Skeletal muscle tissue (tissue), 4 donors: Measurements from ENCODE around the gene SGPP2. TPM values are rescaled to one million over a fixed set of nuclear protein-coding genes. Genes with fewer than 3 reads are reported as not detected.

Source experiments
- H3K27ac ChIP-seq: one replicate; pipeline ENCODE4 v1.7.0; 2013; ENCODE audit warnings: mild to moderate bottlenecking, low read depth, low read length, inconsistent platforms
- H3K27me3 ChIP-seq, 3 donors: one replicate each; pipeline ENCODE4 v1.7.0; 2013; ENCODE audit warnings: low read length in 3 of 3; ENCODE audit not compliant: control insufficient read depth in 3 of 3, insufficient read depth in 3 of 3
- H3K36me3 ChIP-seq, 3 donors: one replicate each; pipeline ENCODE4 v1.7.0; 2013; ENCODE audit warnings: low read length in 3 of 3; ENCODE audit not compliant: control insufficient read depth in 3 of 3, insufficient read depth in 3 of 3
- H3K4me1 ChIP-seq, 3 donors: one replicate each; pipeline ENCODE4 v1.7.0; 2013; ENCODE audit warnings: low read length in 3 of 3, mild to moderate bottlenecking in 3 of 3; ENCODE audit not compliant: control insufficient read depth in 3 of 3, insufficient read depth in 3 of 3
- H3K4me3 ChIP-seq, 3 donors: one replicate each; pipeline ENCODE4 v1.7.0; 2013; ENCODE audit warnings: low read length in 3 of 3
- H3K9ac ChIP-seq, 3 donors: one replicate each; pipeline ENCODE4 v1.7.0; 2013; ENCODE audit warnings: low read length in 3 of 3, mild to moderate bottlenecking in 3 of 3, moderate library complexity in 2 of 3, low read depth in 1 of 3
- H3K9me3 ChIP-seq, 3 donors: one replicate each; pipeline ENCODE4 v1.7.0; 2013; ENCODE audit warnings: low read length in 3 of 3; ENCODE audit not compliant: control insufficient read depth in 3 of 3
- total RNA-seq: library from RNA; depleted of rRNA; stranded (reverse); fragments of >200 nt; gene quantifications from one replicate; pipeline ENCODE4 v1.2.3, GENCODE V29; 2014
- donor health status: Osteomylitis.

Gene SGPP2
- total RNA-seq, 1 donor from 2014 or later = not detected

DNA sequence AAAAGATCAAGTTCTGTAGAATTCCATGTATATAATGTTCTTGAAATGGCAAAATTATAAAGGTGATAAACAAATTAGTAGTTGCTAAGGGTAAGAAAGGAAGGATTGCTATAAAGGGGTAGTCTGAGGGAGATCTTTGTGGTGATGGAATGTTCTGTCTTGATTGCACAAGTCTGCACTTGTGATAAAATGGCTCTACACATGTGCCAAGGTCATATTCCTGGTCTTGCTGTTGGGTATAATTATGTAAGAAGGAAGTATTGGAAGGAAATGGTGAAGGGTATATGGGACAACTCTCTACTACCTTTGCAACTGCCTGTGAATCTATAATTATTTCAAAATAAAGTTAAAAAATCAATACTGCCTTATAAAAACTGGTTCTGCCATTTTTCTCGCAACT is 15.3 kb downstream of the SGPP2 start:
- H3K9me3 ChIP-seq = no peaks in the 10 kb centered on the region
- no peaks in the 10 kb centered on the region for H3K27me3 ChIP-seq
- H3K4me1 ChIP-seq = no peaks in the 10 kb centered on the region
- no peaks in the 10 kb centered on the region for H3K36me3 ChIP-seq
- no peak overlapping the region for H3K9ac ChIP-seq
- no peak overlapping the region for H3K4me3 ChIP-seq
- H3K27ac ChIP-seq = no peak overlapping the region

- no peaks in the 10 kb centered on the region for H3K27me3 ChIP-seq
- no peak overlapping the region for H3K27ac ChIP-seq
- no peaks in the 10 kb centered on the region for H3K9me3 ChIP-seq
- no peaks in the 10 kb centered on the region for H3K36me3 ChIP-seq
- no peak overlapping the region for H3K9ac ChIP-seq
- H3K4me3 ChIP-seq = no peak overlapping the region
- H3K4me1 ChIP-seq = no peaks in the 10 kb centered on the region
These were observed 16.5 kb downstream of the SGPP2 start for GRCh38 chr2:222440673-222441422.

DNA sequence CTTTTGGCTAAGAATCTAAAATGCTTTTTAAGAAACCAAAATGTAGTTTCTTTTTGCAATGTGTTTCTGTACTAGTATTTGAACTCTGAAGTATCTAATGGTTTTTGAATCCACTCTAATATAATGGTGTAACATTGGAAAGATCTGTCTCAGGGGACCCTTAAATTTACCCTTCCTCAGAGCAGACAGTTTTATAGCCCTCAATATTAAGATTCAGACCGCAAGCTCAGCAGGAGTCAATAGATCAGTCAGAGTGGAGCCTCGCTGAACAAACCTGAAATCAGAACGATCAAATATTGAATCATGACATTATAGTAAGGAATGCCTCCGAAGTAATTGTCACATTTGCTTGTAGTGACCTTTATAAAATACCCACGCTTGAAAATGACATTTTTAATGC is 18.3 kb downstream of the SGPP2 start:
- H3K4me1 ChIP-seq = no peaks in the 10 kb centered on the region
- no peaks in the 10 kb centered on the region for H3K36me3 ChIP-seq
- H3K4me3 ChIP-seq = no peak overlapping the region
- H3K27me3 ChIP-seq = no peaks in the 10 kb centered on the region
- no peak overlapping the region for H3K9ac ChIP-seq
- H3K27ac ChIP-seq = no peak overlapping the region
- H3K9me3 ChIP-seq = no peaks in the 10 kb centered on the region

DNA sequence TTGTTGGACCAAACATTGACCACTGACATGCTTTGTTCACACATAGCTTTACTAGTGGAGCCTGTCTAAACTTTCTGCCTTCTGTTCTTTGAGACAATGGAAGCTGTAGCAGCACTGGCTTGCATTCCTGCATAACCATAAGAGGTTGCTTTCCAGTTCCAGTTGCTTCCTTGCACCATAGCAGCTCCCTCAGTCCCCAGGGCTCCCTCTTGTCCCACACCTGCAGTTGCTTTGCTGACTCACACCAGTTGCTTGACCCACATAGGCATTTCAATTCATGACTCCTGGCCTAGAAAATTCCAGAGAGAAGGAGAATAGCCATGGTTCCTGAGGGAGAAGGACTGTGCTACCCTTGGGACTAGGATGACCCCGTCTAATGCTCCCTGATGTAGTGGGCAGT is 20.9 kb downstream of the SGPP2 start:
- Histone ChIP-seq H3K4me3 (no peak overlapping the region), H3K27ac (no peak overlapping the region), H3K9me3 (no peaks in the 10 kb centered on the region), H3K4me1 (peaks cover 0 to 3% (median 0%) of the 10 kb centered on the region in 3 donors), H3K9ac (no peak overlapping the region), H3K36me3 (no peaks in the 10 kb centered on the region), H3K27me3 (peaks cover 0 to 6% (median 2%) of the 10 kb centered on the region in 3 donors)

DNA sequence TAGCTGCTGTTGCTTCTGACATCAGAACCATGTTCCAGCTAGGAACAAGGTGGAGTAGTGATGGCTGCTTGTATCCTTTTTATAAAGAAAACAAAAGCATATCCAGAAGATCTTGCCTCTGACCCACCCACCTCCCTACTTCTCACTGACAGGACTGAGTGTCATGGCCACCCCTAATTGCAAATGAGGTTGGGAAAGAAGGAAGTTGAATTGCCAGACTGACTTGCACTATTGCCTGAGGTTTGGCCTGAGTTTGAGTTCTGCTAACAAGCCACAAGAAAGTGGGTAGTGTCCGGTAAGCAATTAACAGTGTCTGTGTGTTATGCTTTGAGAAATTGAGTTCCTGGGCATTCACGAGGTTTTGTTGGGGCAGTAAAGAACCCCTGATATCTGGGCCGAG is 22.8 kb downstream of the SGPP2 start:
- Histone ChIP-seq H3K27me3 (peaks cover 0 to 7% (median 4%) of the 10 kb centered on the region in 3 donors), H3K27ac (no peak overlapping the region), H3K4me3 (no peak overlapping the region)

DNA sequence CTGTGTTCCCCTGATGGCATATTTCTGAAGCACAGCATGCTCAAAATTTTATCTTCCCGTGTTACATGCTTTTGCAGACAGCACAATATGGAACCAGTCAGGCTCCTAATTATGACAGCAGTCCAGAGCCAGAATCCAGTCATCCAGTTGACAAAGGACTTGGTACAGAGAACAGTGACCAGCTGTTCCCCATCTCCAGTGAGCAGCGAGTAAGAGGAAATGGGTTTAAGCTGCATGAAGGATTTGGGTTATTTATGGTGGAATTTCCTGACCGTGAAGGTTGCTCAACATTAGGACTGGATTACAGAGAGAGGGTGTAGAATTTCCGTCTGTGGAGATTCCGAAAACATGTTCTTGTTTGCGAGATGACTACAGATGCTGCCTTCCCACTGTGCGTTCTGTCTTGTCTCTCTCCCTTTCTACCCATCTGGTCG is 24.4 kb downstream of the SGPP2 start:
- H3K4me1 ChIP-seq = peaks cover 0 to 3% (median 0%) of the 10 kb centered on the region in 3 donors
- H3K27me3 ChIP-seq = peaks cover 0 to 7% (median 4%) of the 10 kb centered on the region in 3 donors
- no peaks in the 10 kb centered on the region for H3K9me3 ChIP-seq
- no peaks in the 10 kb centered on the region for H3K36me3 ChIP-seq
- no peak overlapping the region for H3K4me3 ChIP-seq
- H3K9ac ChIP-seq = no peak overlapping the region
- no peak overlapping the region for H3K27ac ChIP-seq

More for the DNA sequence above, 22.8 kb downstream of the SGPP2 start:
- Histone ChIP-seq H3K36me3 (no peaks in the 10 kb centered on the region), H3K4me1 (peaks cover 0 to 3% (median 0%) of the 10 kb centered on the region in 3 donors), H3K9ac (no peak overlapping the region), H3K9me3 (no peaks in the 10 kb centered on the region)

DNA sequence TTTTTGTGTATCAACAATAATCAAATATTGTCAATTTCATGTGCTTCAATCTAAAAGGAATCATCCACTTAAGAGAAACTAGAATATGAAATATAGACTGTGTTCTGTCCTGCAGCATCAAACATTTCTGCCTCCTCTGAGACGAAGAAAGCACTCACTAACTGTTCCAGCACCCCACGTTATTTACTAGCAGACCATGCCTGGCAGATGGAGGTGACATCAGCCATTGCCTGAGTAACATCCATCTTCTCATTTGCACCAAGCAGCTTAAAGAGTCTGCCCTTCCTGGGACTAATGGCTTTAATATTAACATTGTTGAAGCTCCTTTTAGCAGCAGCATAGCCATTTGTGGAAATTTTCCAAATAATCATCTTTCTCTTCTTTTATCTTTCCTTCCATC is 25.7 kb downstream of the SGPP2 start:
- no peak overlapping the region for H3K9ac ChIP-seq
- H3K4me3 ChIP-seq = no peak overlapping the region
- H3K27ac ChIP-seq = no peak overlapping the region
- peaks cover 0 to 7% (median 4%) of the 10 kb centered on the region in 3 donors for H3K27me3 ChIP-seq
- no peaks in the 10 kb centered on the region for H3K9me3 ChIP-seq
- no peaks in the 10 kb centered on the region for H3K36me3 ChIP-seq
- H3K4me1 ChIP-seq = peaks cover 0 to 3% (median 0%) of the 10 kb centered on the region in 3 donors

DNA sequence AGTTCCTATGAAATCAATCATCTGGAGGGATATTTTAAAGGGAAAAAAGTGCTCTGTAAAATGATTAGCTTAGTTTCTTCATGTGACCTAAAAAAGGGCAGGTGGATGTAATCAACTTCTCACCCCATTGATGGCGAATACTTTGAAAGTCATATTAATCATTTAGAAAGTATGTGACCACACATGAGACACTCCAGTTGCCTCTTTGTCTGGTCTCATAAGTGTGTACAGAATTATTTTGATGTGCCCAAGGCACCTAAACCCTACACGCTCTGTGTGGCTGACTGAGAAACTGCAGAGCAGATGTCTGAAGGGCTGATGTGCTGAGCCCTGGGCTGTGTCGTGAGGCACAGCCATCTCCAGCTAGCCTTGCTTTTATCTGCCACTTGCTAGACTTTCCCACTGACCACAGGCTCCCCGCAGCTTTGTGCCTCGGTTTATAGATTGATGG is 26.9 kb downstream of the SGPP2 start:
- Histone ChIP-seq H3K9ac (no peak overlapping the region), H3K27ac (no peak overlapping the region), H3K9me3 (no peaks in the 10 kb centered on the region), H3K36me3 (no peaks in the 10 kb centered on the region), H3K27me3 (peaks cover 0 to 10% (median 4%) of the 10 kb centered on the region in 3 donors), H3K4me1 (peaks cover 0 to 3% (median 0%) of the 10 kb centered on the region in 3 donors), H3K4me3 (no peak overlapping the region)

- H3K27ac ChIP-seq = no peak overlapping the region
- H3K27me3 ChIP-seq = peaks cover 0 to 10% (median 4%) of the 10 kb centered on the region in 3 donors
- no peaks in the 10 kb centered on the region for H3K36me3 ChIP-seq
- no peaks in the 10 kb centered on the region for H3K9me3 ChIP-seq
- H3K4me1 ChIP-seq = peaks cover 0 to 3% (median 0%) of the 10 kb centered on the region in 3 donors
- no peak overlapping the region for H3K9ac ChIP-seq
- H3K4me3 ChIP-seq = no peak overlapping the region
These were observed 28.1 kb downstream of the SGPP2 start for GRCh38 chr2:222452422-222452950.

DNA sequence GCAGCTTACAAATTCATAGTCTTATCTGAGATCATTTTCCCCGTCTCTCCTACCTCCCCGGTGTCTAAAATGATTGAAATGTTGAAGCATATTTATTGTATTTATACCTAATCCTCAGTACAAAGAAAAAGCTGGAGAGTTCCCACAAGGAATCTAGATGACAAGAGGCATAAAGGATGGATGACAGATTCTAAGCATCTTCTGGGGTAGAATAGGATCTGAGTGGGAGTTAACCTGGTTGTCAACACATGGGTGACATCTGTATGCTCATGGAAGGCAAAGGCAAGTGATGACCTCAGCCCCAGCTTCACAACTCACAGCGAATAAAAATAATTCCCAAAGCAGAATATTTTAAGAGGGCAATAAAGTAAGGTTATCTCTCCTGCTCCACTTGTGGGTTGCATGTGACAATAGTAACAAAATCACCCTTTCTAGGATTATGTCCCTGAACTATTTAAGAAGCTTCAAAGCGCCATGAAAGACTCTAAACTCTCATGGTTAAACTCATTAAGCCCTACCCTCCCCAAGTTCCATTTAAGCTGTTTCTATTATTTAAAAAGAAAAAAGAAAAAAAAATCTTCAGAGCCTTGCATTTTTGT is 32.2 kb downstream of the SGPP2 start:
- H3K4me3 ChIP-seq = no peak overlapping the region
- H3K27ac ChIP-seq = no peak overlapping the region
- H3K27me3 ChIP-seq = peaks cover 0 to 3% (median 0%) of the 10 kb centered on the region in 3 donors
- H3K4me1 ChIP-seq = no peaks in the 10 kb centered on the region
- no peak overlapping the region for H3K9ac ChIP-seq
- H3K36me3 ChIP-seq = no peaks in the 10 kb centered on the region
- H3K9me3 ChIP-seq = no peaks in the 10 kb centered on the region
